Measurements from ENCODE around the gene CEP83. TPM values are rescaled to one million over a fixed set of nuclear protein-coding genes. Genes with fewer than 3 reads are reported as not detected.

Gene CEP83
- total and polyA plus RNA-seq, 2 experiments from 2014 or later, result 29.8 to 33.7 TPM

GRCh38 chr12:94284859-94285258 lies 174.8 kb downstream of the CEP83 start:
- no peak for ATAC-seq
- no peak overlapping the region for H3K4me2 ChIP-seq
- H3K9me2 ChIP-seq (ENCODE audit: insufficient read depth), result no peaks in the 10 kb centered on the region
- peaks cover 26% of the 10 kb centered on the region for H3K4me1 ChIP-seq (ENCODE audit: insufficient read depth)
- H3K79me2 ChIP-seq (replicated peaks; ENCODE audit: insufficient read depth), result no peaks in the 10 kb centered on the region
- DNase-seq (ENCODE audit: low spot score), result no peak
- H3K36me3 Mint-ChIP-seq (ENCODE audit: low read depth), result no peaks in the 10 kb centered on the region
- H3K4me1 Mint-ChIP-seq, result peaks cover 45% of the 10 kb centered on the region
- H3K27ac ChIP-seq (ENCODE audit: low read depth), result no peak overlapping the region
- TF ChIP-seq STAT1 (IDR thresholded peaks at IDR 0.05; ENCODE audit: unreplicated experiment) (no peak), ZNF331 (CRISPR knock-in tag; IDR thresholded peaks at IDR 0.05; ENCODE audit: low read depth) (no peak), REST (IDR thresholded peaks at IDR 0.05; ENCODE audit: unreplicated experiment) (peak; percentile 8), EZH2phosphoT487 (IDR thresholded peaks at IDR 0.05; ENCODE audit: unreplicated experiment) (no peak)
- no peak overlapping the region for H2AFZ ChIP-seq
- H3K9me3 Mint-ChIP-seq, result no peaks in the 10 kb centered on the region
- H3K27me3 Mint-ChIP-seq (ENCODE audit: insufficient read depth, low read depth, poor library complexity), result peaks cover 9% of the 10 kb centered on the region
- no peak overlapping the region for H3K4me3 Mint-ChIP-seq
- no peak overlapping the region for H3K4me3 ChIP-seq
- H3K27ac Mint-ChIP-seq, result no peak overlapping the region
- no peaks in the 10 kb centered on the region for H3K27me3 ChIP-seq (ENCODE audit: insufficient read depth)
- no peaks in the 10 kb centered on the region for H3K36me3 ChIP-seq (ENCODE audit: insufficient read depth)
- no peaks in the 10 kb centered on the region for H3F3A ChIP-seq (replicated peaks; ENCODE audit: low read depth)
- no peaks in the 10 kb centered on the region for H4K20me1 ChIP-seq (replicated peaks; ENCODE audit: insufficient read depth)

GRCh38 chr12:94284046-94284445 lies 175.6 kb downstream of the CEP83 start:
- H3K27me3 Mint-ChIP-seq (ENCODE audit: insufficient read depth, low read depth, poor library complexity), result peaks cover 9% of the 10 kb centered on the region
- no peak for TF ChIP-seq NANOG (IDR thresholded peaks at IDR 0.05; ENCODE audit: borderline replicate concordance)
- no peak for TF ChIP-seq ZNF331 (CRISPR knock-in tag; IDR thresholded peaks at IDR 0.05; ENCODE audit: low read depth)
- no peak for TF ChIP-seq CTCF (conservative IDR thresholded peaks at IDR 0.05; ENCODE audit: low read depth in 2 of 2)
- TF ChIP-seq ZNF114 (CRISPR knock-in tag; IDR thresholded peaks at IDR 0.05), result no peak
- TF ChIP-seq EZH2 (IDR thresholded peaks at IDR 0.05; ENCODE audit: low read depth, unreplicated experiment), result no peak
- TF ChIP-seq REST (IDR thresholded peaks at IDR 0.05; ENCODE audit: unreplicated experiment), result no peak
- no peak for TF ChIP-seq JUNB (IDR thresholded peaks at IDR 0.05; ENCODE audit: unreplicated experiment)
- TF ChIP-seq POLR2AphosphoS5 (IDR thresholded peaks at IDR 0.05; ENCODE audit: low read depth), result no peak

More at GRCh38 chr12:94284046-94284445, 175.6 kb downstream of the CEP83 start:
- Mint-ChIP-seq H3K36me3 (ENCODE audit: low read depth) (no peaks in the 10 kb centered on the region), H3K9me3 (no peaks in the 10 kb centered on the region), H3K4me3 (no peak overlapping the region), H3K27ac (no peak overlapping the region), H3K4me1 (peaks cover 37% of the 10 kb centered on the region)
- no peaks in the 10 kb centered on the region for H4K20me1 ChIP-seq (replicated peaks; ENCODE audit: insufficient read depth)
- no peaks in the 10 kb centered on the region for H3K9me2 ChIP-seq (ENCODE audit: insufficient read depth)
- no peak overlapping the region for H3K4me3 ChIP-seq
- H3K79me2 ChIP-seq (replicated peaks; ENCODE audit: insufficient read depth), result no peaks in the 10 kb centered on the region
- ATAC-seq (no peak), DNase-seq (ENCODE audit: low spot score) (no peak)
- no peaks in the 10 kb centered on the region for H3F3A ChIP-seq (replicated peaks; ENCODE audit: low read depth)
- no peak overlapping the region for H3K4me2 ChIP-seq
- H3K36me3 ChIP-seq (ENCODE audit: insufficient read depth), result no peaks in the 10 kb centered on the region
- H3K4me1 ChIP-seq (ENCODE audit: insufficient read depth), result peaks cover 26% of the 10 kb centered on the region
- H2AFZ ChIP-seq, result no peak overlapping the region
- H3K27me3 ChIP-seq (ENCODE audit: insufficient read depth), result no peaks in the 10 kb centered on the region
- no peak overlapping the region for H3K27ac ChIP-seq (ENCODE audit: low read depth)

All from GM23338 (cell line).